ENCODE measurements around the gene UBQLN4. TPM values are rescaled to one million over a fixed set of nuclear protein-coding genes. Genes with fewer than 3 reads are reported as not detected.

Gene UBQLN4
- total RNA-seq = 10 to 100 TPM; 15.1 to 16.5 (median 16.2) TPM

DNA sequence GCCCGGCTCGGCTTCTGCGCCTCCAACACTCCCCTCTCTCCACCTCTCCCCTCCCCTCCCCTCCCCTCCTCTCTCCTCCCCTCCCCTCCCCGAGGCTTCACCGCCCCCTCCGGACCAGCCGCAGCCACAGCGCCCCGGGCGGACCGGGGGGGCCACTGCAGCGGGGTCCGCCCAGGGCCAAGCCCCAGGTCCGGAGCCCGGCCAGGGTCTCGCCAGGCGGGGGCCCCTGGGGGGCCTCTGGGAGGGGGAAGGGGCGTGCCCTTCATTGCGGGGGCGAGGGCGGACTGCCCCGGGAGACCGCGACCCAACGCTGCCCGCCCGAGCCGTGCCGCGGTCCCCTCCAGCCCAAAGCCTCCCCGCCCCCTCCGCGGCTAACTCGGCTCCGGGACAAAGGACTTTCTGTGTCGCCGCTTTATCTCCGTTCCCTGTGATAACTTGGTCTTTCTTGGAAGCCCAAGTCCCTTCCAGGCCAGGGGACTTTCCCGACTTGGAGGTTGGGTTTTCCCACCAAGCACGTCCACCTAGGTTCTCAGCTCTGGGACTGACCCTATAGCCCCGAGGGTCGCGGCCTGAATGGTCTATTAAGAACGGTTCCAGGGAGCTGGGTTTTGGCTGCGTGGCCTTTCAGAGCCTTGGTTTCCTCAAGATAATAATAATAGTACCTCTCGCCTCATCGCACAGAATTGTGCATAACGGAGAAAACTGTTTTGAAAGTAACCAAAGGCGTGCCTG lies at the start of gene UBQLN4:
Gene UBQLN4 (minus strand): TSS at position 31 of the 732 bp plus-strand sequence. CDS start 97 bp downstream, outside the sequence.
- TF ChIP-seq, protein P1, sequence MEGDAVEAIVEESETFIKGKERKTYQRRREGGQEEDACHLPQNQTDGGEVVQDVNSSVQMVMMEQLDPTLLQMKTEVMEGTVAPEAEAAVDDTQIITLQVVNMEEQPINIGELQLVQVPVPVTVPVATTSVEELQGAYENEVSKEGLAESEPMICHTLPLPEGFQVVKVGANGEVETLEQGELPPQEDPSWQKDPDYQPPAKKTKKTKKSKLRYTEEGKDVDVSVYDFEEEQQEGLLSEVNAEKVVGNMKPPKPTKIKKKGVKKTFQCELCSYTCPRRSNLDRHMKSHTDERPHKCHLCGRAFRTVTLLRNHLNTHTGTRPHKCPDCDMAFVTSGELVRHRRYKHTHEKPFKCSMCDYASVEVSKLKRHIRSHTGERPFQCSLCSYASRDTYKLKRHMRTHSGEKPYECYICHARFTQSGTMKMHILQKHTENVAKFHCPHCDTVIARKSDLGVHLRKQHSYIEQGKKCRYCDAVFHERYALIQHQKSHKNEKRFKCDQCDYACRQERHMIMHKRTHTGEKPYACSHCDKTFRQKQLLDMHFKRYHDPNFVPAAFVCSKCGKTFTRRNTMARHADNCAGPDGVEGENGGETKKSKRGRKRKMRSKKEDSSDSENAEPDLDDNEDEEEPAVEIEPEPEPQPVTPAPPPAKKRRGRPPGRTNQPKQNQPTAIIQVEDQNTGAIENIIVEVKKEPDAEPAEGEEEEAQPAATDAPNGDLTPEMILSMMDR (IDR thresholded peaks at IDR 0.05; ENCODE audit: low read depth) = no peak

DNA sequence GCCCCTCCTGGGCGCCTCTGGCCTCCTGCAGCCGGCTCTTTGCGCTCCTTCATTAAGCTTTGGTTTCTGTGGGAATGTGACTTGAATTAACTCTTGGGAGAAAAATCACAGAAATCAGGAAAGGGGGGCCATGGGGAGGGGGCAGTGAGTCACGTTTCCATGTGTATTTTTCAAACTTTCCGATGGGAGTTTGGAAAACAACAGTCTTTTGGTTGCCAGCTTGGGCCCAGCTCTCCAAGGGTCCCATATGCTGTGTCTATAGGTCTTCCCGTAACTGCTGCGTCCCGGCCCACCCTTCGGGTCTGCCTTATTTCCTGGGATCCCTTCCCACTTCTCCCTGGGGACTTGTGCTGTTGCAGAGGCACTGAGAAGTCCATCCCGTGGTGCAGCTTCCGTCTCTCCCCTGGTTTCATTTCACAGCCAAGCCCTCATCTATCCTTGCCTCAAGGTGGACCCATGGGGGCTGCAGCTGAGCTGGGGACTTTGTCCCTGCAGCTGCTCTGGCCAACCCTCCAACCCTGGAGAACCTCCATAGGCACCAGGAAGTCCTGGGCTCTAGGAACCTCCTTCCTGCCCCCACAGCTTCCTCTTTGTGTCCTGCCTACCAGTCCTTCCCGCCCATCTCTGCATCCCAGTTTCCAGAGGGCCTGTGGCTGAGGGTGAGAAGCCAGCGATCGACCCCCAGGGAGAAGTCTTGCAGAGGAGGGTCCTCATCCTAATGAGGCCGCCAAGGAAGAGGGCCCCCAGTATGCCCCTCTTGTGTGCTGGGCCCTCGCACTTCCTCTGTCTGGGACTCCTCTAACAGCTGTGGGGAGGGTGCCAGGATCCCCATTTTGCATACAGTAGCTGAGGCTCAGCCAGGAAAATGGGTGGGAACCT lies 49.3 kb upstream of the UBQLN4 start:
- TF ChIP-seq, protein P1 (IDR thresholded peaks at IDR 0.05; ENCODE audit: low read depth) = no peak

DNA sequence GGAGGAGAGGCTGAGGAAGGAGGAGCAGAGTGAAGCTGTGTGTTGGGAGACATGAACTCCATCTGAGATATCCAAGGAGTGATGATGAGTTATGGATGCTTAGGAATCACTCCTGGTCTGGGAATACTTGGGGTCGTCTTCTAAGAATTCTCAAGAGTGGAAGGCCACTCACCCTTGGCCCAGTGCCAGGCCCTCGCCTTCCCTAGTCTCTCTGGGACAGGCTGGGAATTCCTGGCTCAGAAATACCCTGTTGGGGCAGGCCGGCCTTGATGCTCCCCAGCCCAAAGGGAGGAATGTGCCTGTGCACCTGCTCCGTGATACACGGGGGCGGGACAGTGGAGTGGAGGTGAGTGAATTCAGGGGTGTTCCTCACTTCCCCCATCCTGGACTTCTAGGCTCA lies 48.3 kb upstream of the UBQLN4 start:
- TF ChIP-seq, protein P1 (IDR thresholded peaks at IDR 0.05; ENCODE audit: low read depth) = no peak

DNA sequence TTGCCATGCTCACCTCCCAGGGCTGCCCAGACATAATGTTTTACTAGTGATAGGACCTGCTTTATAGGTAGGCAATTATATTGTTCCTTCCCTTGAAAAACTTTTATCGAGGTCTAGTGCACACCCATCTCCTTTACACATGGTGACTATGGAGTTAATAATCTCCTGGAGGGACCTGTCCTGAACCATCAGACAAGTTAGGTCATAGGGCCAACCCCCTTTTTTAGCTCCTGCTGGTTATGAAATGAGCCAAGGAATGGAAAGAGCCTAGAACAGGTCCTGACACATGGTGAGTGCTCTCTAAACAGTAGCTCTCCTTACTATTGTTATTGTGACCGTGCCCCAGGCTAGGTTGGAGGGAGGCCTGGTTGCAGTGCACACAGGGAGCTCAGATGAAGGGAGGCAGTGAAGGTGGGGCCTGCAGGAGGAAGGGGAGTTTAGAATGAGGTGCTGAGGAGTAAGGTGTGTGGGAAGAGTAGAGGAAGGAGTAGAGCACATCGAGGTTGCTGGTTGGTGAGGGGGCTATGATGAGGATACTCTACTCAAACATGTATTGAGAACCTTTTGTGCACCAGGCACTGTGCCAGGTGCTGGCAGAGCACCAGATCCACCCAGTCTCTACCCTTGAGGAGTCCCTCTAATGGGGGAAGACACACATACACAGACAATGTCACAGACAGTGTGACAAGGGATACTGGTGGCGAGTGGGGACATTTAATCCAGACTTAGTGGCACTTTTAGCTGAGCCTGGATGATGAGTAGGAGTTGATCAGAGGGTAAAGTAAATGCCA lies 46.8 kb upstream of the UBQLN4 start:
- TF ChIP-seq, protein P1 (IDR thresholded peaks at IDR 0.05; ENCODE audit: low read depth) = no peak

DNA sequence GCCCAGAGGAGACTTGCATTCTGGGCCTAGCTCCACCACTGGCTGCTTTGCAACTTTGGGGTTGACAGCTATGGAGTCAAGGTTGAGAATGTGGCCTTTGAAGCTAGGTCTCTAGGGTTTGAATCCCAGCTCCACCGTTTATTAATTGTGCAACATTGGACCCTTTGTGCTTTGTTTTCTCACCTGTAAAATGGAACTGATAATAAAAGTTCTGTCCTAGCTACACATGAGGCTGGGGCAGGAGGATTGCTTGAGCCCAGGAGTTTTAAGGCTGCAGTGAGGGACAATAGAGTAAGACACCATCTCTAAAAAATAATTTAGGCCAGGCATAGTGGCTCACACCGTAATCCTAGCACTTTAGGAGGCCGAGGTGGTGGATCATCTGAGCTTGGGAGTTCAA lies 45.7 kb upstream of the UBQLN4 start:
- TF ChIP-seq, protein P1 (IDR thresholded peaks at IDR 0.05; ENCODE audit: low read depth) = no peak

DNA sequence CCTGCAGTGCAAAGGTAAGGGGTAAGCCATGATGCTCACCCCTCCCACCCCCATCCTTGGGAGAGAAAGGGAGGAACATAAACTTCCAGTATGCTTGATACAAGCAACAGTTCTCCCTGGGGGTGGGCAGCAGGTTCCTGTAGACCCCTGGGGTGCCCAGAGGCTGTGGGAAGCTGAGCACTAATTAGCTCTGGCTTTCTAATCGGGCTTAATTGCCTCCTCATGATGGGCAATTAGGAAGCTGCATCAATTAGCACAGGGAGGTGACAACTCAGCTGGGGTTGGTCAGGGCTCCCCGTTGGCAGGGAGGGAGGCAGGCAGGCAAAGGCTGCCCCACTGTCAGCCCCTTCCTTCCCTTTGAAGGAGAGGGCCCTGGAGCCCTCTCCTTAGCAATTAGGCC lies 45.2 kb upstream of the UBQLN4 start:
- TF ChIP-seq, protein P1 (IDR thresholded peaks at IDR 0.05; ENCODE audit: low read depth) = no peak

Measured in subcutaneous adipose tissue (tissue), 4 donors.